Measurements from ENCODE around the gene BICD1. TPM values are rescaled to one million over a fixed set of nuclear protein-coding genes. Genes with fewer than 3 reads are reported as not detected.

The BICD1 gene
- total and polyA plus RNA-seq, 12 donors, result 2.5 to 14.7 (median 9.2) TPM

- Histone ChIP-seq H3K27me3 (no peaks in the 10 kb centered on the region), H3K4me3 (no peak overlapping the region), H3K27ac (no peak overlapping the region), H3K9me3 (peaks cover 0 to 4% (median 0%) of the 10 kb centered on the region in 11 donors), H3K36me3 (no peaks in the 10 kb centered on the region), H3K4me1 (peaks cover 0 to 10% (median 0%) of the 10 kb centered on the region in 9 donors)
- WGBS, 2 donors, result 65 to 72% methylated on average over 5 of the region's 5 CpGs
- intact Hi-C loops (cut with DNase I), result no loop called here
- DNase-seq, result no peak
- TF ChIP-seq CTCF (IDR thresholded peaks at IDR 0.05), result no peak
- ATAC-seq, result no peak
Observed at GRCh38 chr12:32146074-32146873, 39.6 kb downstream of the BICD1 start.

GRCh38 chr12:32148372-32148771 is 41.7 kb downstream of the BICD1 start:
- Histone ChIP-seq H3K27me3 (no peaks in the 10 kb centered on the region), H3K27ac (no peak overlapping the region), H3K4me1 (peaks cover 0 to 10% (median 0%) of the 10 kb centered on the region in 9 donors), H3K9me3 (peaks cover 0 to 4% (median 0%) of the 10 kb centered on the region in 11 donors), H3K4me3 (no peak overlapping the region), H3K36me3 (no peaks in the 10 kb centered on the region)
- ATAC-seq (no peak), DNase-seq (no peak)
- intact Hi-C loops (cut with DNase I), result no loop called here
- WGBS, 2 donors, result 93% methylated on average over 4 of the region's 4 CpGs
- TF ChIP-seq CTCF (IDR thresholded peaks at IDR 0.05), result no peak

- H3K9me3 ChIP-seq, result peaks cover 0 to 4% (median 0%) of the 10 kb centered on the region in 11 donors
- DNase-seq, result no peak
- intact Hi-C loops (cut with DNase I), result no loop called here
- H3K4me1 ChIP-seq, result peaks cover 0 to 5% (median 0%) of the 10 kb centered on the region in 9 donors
- no peak overlapping the region for H3K4me3 ChIP-seq
- H3K27ac ChIP-seq, result no peak overlapping the region
- no peak for ATAC-seq
- no peaks in the 10 kb centered on the region for H3K36me3 ChIP-seq
- H3K27me3 ChIP-seq, result no peaks in the 10 kb centered on the region
- no peak for TF ChIP-seq CTCF (IDR thresholded peaks at IDR 0.05)
Observed at GRCh38 chr12:32149489-32149888, 42.8 kb downstream of the BICD1 start.

- no peak overlapping the region for H3K4me3 ChIP-seq
- H3K27ac ChIP-seq, result no peak overlapping the region
- intact Hi-C loops (cut with DNase I), result loop anchor here in 1 of 10 donors (2.0 kb wide), 1 partner anchor 20 kb away; no protein-coding TSS in a partner anchor
- DNase-seq (no peak), ATAC-seq (no peak)
- no peaks in the 10 kb centered on the region for H3K27me3 ChIP-seq
- TF ChIP-seq CTCF (IDR thresholded peaks at IDR 0.05), result no peak
- peaks cover 0 to 5% (median 0%) of the 10 kb centered on the region in 9 donors for H3K4me1 ChIP-seq
- 93 to 94% methylated on average over 1 of the region's 1 CpG for WGBS, 2 donors
- no peaks in the 10 kb centered on the region for H3K36me3 ChIP-seq
- H3K9me3 ChIP-seq, result peaks cover 0 to 4% (median 0%) of the 10 kb centered on the region in 11 donors
Observed at GRCh38 chr12:32151086-32151485, 44.4 kb downstream of the BICD1 start.
